HCT116 (cell line): ENCODE measurements around the gene RNF31. TPM values are rescaled to one million over a fixed set of nuclear protein-coding genes. Genes with fewer than 3 reads are reported as not detected.

Experiments
- ATAC-seq: fragments of 200-7000 bp; cut with Tn5 transposase; 2 replicates; pipeline ENCODE4 v1.9.1; 2020; ENCODE audit warnings: mild to moderate bottlenecking, moderate library complexity
- BruUV-seq: library from RNA; stranded (reverse); fragments of 400-500 nt; replicated peaks from 2 replicates; lab custom pipeline; 2021; lab: Mats Ljungman, UMichigan
- CTCF ChIA-PET: fragments of 300-600 bp; sonication (Branson Sonifier 250); formaldehyde crosslinking; loops from one replicate; lab custom pipeline; 2021; ENCODE audit warnings: antibody characterized with exemption; lab: Charles Lee
- POLR2A ChIA-PET: fragments of 300-600, 350-600 bp; sonication (Branson Sonifier 250); formaldehyde crosslinking; loops from one replicate; lab custom pipeline; 2021; ENCODE audit warnings: antibody characterized with exemption; lab: Charles Lee
- RAD21 ChIA-PET, 2 experiments: fragments of 300-600 bp; sonication (Branson Sonifier 250); formaldehyde crosslinking; loops; one replicate each; lab custom pipeline; 2023; ENCODE audit warnings: low total read pairs in 2 of 2; ENCODE audit not compliant: uncharacterized antibody in 2 of 2, unreplicated experiment in 2 of 2, low non-redundant PET in 1 of 2; lab: Charles Lee
- DNase-seq: peaks from one replicate; pipeline ENCODE4 v3.0.0-alpha.2; 2010; ENCODE audit warnings: low read depth, low spot score
- H2AFZ ChIP-seq: fragments of 200-600 bp; shearing (Covaris generic), sonication (generic); 2 replicates; pipeline ENCODE4 v1.6.1; 2017; ENCODE audit warnings: low read depth, mixed run types, mixed read lengths, antibody characterized with exemption, low read length; ENCODE audit not compliant: poor library complexity, severe bottlenecking
- H3K27ac ChIP-seq: 2 replicates; pipeline ENCODE4 v1.5.1; 2012; ENCODE audit warnings: low read depth, low read length
- H3K27me3 ChIP-seq: fragments of 200-600 bp; sonication (generic); 2 replicates; pipeline ENCODE4 v1.6.1; 2016; ENCODE audit warnings: mixed run types, low read length, mixed read lengths; ENCODE audit not compliant: insufficient read depth
- H3K36me3 ChIP-seq, 2 experiments: fragments of 200-500 bp in 1 of 2; fragments of 200-600 bp in 1 of 2; sonication (Bioruptor generic) in 1 of 2; sonication (generic) in 1 of 2; 2 replicates each; pipeline versions ENCODE4 v1.5.1 to v1.6.1; 2014 to 2016; ENCODE audit warnings: low read length in 2 of 2, inconsistent platforms in 1 of 2, mixed read lengths in 1 of 2, mixed run types in 1 of 2; ENCODE audit not compliant: insufficient read depth in 2 of 2, control insufficient read depth in 1 of 2
- H3K4me1 ChIP-seq, 2 experiments: fragments of 200-600 bp in 1 of 2; sonication (generic) in 1 of 2; 2 replicates each; pipeline versions ENCODE4 v1.5.1 to v1.6.1; 2012 to 2017; ENCODE audit warnings: low read length in 2 of 2, inconsistent platforms in 1 of 2, mild to moderate bottlenecking in 1 of 2, mixed read lengths in 1 of 2, mixed run types in 1 of 2, moderate library complexity in 1 of 2; ENCODE audit not compliant: insufficient read depth in 2 of 2, control insufficient read depth in 1 of 2
- H3K4me2 ChIP-seq: fragments of 200-600 bp; sonication (generic); 2 replicates; pipeline ENCODE4 v1.6.1; 2017; ENCODE audit warnings: mixed run types, low read length, mixed read lengths
- H3K4me3 ChIP-seq, 2 experiments: fragments of 200-600 bp in 1 of 2; sonication (generic) in 1 of 2; replicated peaks in 1 of 2; 2 replicates each; pipeline ENCODE4 v1.5.1; 2011 to 2016; ENCODE audit warnings: low read length in 2 of 2, control low read depth in 1 of 2, low read depth in 1 of 2, mild to moderate bottlenecking in 1 of 2, mixed read lengths in 1 of 2, mixed run types in 1 of 2
- H3K79me2 ChIP-seq: fragments of 200-600 bp; sonication (generic); 2 replicates; pipeline ENCODE4 v1.6.1; 2017; ENCODE audit warnings: mild to moderate bottlenecking, mixed run types, low read length, moderate library complexity, mixed read lengths; ENCODE audit not compliant: insufficient read depth
- H3K9ac ChIP-seq: fragments of 200-600 bp; sonication (generic); 2 replicates; pipeline ENCODE4 v1.6.1; 2016; ENCODE audit warnings: low read length, mixed read lengths
- H3K9me2 ChIP-seq: fragments of 200-600 bp; sonication (generic), shearing (Covaris generic); 2 replicates; pipeline ENCODE4 v1.6.1; 2017; ENCODE audit warnings: mixed run types, mild to moderate bottlenecking, moderate library complexity; ENCODE audit not compliant: insufficient read depth
- H3K9me3 ChIP-seq, 2 experiments: fragments of 200-500 bp in 1 of 2; fragments of 200-600 bp in 1 of 2; sonication (Bioruptor generic) in 1 of 2; sonication (generic) in 1 of 2; 2 replicates each; pipeline ENCODE4 v1.6.1; 2014 to 2017; ENCODE audit warnings: low read length in 2 of 2, mixed read lengths in 2 of 2, inconsistent platforms in 1 of 2, low read depth in 1 of 2, mild to moderate bottlenecking in 1 of 2, mixed run types in 1 of 2, moderate library complexity in 1 of 2; ENCODE audit not compliant: control insufficient read depth in 1 of 2, insufficient read depth in 1 of 2
- H4K20me1 ChIP-seq: fragments of 200-600 bp; sonication (generic), shearing (Covaris generic); 2 replicates; pipeline ENCODE4 v1.6.1; 2017; ENCODE audit warnings: mixed run types, mild to moderate bottlenecking, moderate library complexity; ENCODE audit not compliant: insufficient read depth
- CBX3 ChIP-seq: IDR thresholded peaks from 2 replicates; pipeline ENCODE4 v1.6.1; 2012; ENCODE audit warnings: low read depth
- ELF1 ChIP-seq: IDR thresholded peaks from 2 replicates; pipeline ENCODE4 v1.6.1; 2012; ENCODE audit warnings: low read depth, borderline replicate concordance
- FOSL1 ChIP-seq: IDR thresholded peaks from 2 replicates; pipeline ENCODE4 v1.6.1; 2012; ENCODE audit warnings: low read depth
- JUND ChIP-seq: IDR thresholded peaks from 2 replicates; pipeline ENCODE4 v1.6.1; 2012
- POLR2A ChIP-seq: IDR thresholded peaks from 2 replicates; pipeline ENCODE4 v1.7.0; 2011; ENCODE audit warnings: borderline replicate concordance; ENCODE audit not compliant: insufficient read depth, insufficient read length; ENCODE audit errors: extremely low read depth
- POLR2AphosphoS5 ChIP-seq: IDR thresholded peaks from 2 replicates; pipeline ENCODE4 v1.6.1; 2011; ENCODE audit warnings: mild to moderate bottlenecking, low read depth, low read length, moderate library complexity
- RAD21 ChIP-seq: IDR thresholded peaks from 2 replicates; pipeline ENCODE4 v1.6.1; 2012; ENCODE audit warnings: low read depth, mild to moderate bottlenecking
- SIN3A ChIP-seq: IDR thresholded peaks from 2 replicates; pipeline ENCODE4 v1.6.1; 2012; ENCODE audit warnings: low read depth
- SP1 ChIP-seq: IDR thresholded peaks from 2 replicates; pipeline ENCODE4 v1.6.1; 2012; ENCODE audit warnings: low read depth
- SRF ChIP-seq: IDR thresholded peaks from 2 replicates; pipeline ENCODE4 v1.6.1; 2012; ENCODE audit warnings: low read depth
- YY1 ChIP-seq: IDR thresholded peaks from 2 replicates; pipeline ENCODE4 v1.6.1; 2011; ENCODE audit warnings: low read length, low read depth, moderate library complexity, mild to moderate bottlenecking; ENCODE audit not compliant: insufficient replicate concordance; ENCODE audit errors: extremely low read depth
- ZFX ChIP-seq: fragments of 450-650 bp; IDR thresholded peaks from 2 replicates; pipeline ENCODE4 v1.6.1; 2017
- intact Hi-C: fragments of 100-400 bp; cut with micrococcal nuclease; formaldehyde crosslinking; loops from 2 replicates; pipeline ENCODE4 v1.10.0; 2022
- total RNA-seq: library from RNA; stranded (reverse); gene quantifications from one replicate; pipeline ENCODE4 v1.2.1, GENCODE V29; 2021; ENCODE audit not compliant: unreplicated experiment
- TF ChIP-seq, protein P1 (sequence below): IDR thresholded peaks from 2 replicates; pipeline ENCODE4 v1.6.1; 2012
- TF ChIP-seq, protein P2 (sequence below): IDR thresholded peaks from 2 replicates; pipeline ENCODE4 v1.6.1; 2012; ENCODE audit warnings: low read depth
- TF ChIP-seq, protein P3 (sequence below): IDR thresholded peaks from 2 replicates; pipeline ENCODE4 v1.6.1; 2012
- TF ChIP-seq, protein P4 (sequence below), 3 experiments: fragments of 200-600 bp in 1 of 3; sonication (generic) in 1 of 3; IDR thresholded peaks in 2 of 3; conservative IDR thresholded peaks in 1 of 3; 2 replicates each; pipeline ENCODE4 v1.5.1; 2012 to 2017; ENCODE audit warnings: low read depth in 2 of 3, low read length in 2 of 3, antibody characterized with exemption in 1 of 3, borderline replicate concordance in 1 of 3, control low read depth in 1 of 3, mild to moderate bottlenecking in 1 of 3, mixed read lengths in 1 of 3, mixed run types in 1 of 3, moderate library complexity in 1 of 3; ENCODE audit not compliant: insufficient read depth in 1 of 3
- TF ChIP-seq, protein P5 (sequence below): IDR thresholded peaks from 2 replicates; pipeline ENCODE4 v1.6.1; 2011; ENCODE audit warnings: mild to moderate bottlenecking, low read length, moderate library complexity; ENCODE audit not compliant: insufficient replicate concordance; ENCODE audit errors: extremely low read depth

RNF31 gene
- total RNA-seq, 1 experiment from 2014 or later, result 78.0 TPM

DNA sequence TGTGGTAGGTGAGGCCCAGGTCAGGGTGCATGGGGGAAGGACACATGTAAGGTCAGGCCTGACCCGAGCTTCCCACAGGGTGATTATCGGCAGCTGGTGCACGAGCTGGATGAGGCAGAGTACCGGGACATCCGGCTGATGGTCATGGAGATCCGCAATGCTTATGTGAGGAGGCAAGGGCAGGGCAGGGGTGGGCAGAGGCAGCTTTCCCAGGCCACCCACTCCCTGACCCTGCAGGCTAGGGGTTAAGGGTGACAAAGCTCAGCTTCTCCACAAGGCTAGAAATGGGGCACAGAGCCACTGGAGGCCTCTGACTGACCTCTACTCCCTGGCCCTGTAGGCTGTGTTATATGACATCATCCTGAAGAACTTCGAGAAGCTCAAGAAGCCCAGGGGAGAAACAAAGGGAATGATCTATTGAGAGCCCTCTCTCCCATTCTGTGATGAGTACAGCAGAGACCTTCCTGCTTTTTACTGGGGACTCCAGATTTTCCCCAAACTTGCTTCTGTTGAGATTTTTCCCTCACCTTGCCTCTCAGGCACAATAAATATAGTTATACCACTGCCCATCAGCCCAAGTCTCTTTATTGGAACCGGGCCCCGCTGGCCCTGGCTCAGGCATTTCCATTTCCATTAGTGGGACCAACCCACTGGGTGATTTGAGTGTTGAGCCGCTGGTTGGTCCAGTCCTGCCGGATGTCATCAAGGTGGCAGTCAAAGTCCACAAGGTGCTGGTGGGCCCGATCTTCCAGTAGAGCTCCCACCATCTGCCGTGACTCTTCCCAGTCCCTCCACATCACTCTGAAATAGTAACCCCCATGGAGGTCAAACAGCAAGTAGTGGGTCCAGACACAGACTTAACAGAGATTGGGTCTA, 8.7 kb upstream of the RNF31 start:
- H3K4me2 ChIP-seq, result no peak overlapping the region
- intact Hi-C loops, result no loop called here
- no peak overlapping the region for H3K9ac ChIP-seq
- H3K79me2 ChIP-seq, result peaks cover 41% of the 10 kb centered on the region
- H2AFZ ChIP-seq, result no peak overlapping the region
- H4K20me1 ChIP-seq, result no peaks in the 10 kb centered on the region
- TF ChIP-seq JUND (no peak), ELF1 (no peak), FOSL1 (no peak), RAD21 (no peak), SIN3A (no peak), POLR2A (no peak), POLR2AphosphoS5 (no peak), YY1 (no peak), SP1 (no peak), CBX3 (no peak), ZFX (no peak), SRF (no peak)
- TF ChIP-seq, protein P1, sequence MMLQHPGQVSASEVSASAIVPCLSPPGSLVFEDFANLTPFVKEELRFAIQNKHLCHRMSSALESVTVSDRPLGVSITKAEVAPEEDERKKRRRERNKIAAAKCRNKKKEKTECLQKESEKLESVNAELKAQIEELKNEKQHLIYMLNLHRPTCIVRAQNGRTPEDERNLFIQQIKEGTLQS, result no peak
- TF ChIP-seq, protein P2, sequence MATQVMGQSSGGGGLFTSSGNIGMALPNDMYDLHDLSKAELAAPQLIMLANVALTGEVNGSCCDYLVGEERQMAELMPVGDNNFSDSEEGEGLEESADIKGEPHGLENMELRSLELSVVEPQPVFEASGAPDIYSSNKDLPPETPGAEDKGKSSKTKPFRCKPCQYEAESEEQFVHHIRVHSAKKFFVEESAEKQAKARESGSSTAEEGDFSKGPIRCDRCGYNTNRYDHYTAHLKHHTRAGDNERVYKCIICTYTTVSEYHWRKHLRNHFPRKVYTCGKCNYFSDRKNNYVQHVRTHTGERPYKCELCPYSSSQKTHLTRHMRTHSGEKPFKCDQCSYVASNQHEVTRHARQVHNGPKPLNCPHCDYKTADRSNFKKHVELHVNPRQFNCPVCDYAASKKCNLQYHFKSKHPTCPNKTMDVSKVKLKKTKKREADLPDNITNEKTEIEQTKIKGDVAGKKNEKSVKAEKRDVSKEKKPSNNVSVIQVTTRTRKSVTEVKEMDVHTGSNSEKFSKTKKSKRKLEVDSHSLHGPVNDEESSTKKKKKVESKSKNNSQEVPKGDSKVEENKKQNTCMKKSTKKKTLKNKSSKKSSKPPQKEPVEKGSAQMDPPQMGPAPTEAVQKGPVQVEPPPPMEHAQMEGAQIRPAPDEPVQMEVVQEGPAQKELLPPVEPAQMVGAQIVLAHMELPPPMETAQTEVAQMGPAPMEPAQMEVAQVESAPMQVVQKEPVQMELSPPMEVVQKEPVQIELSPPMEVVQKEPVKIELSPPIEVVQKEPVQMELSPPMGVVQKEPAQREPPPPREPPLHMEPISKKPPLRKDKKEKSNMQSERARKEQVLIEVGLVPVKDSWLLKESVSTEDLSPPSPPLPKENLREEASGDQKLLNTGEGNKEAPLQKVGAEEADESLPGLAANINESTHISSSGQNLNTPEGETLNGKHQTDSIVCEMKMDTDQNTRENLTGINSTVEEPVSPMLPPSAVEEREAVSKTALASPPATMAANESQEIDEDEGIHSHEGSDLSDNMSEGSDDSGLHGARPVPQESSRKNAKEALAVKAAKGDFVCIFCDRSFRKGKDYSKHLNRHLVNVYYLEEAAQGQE, result no peak
- TF ChIP-seq, protein P3, sequence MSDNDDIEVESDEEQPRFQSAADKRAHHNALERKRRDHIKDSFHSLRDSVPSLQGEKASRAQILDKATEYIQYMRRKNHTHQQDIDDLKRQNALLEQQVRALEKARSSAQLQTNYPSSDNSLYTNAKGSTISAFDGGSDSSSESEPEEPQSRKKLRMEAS, result no peak
- TF ChIP-seq, protein P4, sequence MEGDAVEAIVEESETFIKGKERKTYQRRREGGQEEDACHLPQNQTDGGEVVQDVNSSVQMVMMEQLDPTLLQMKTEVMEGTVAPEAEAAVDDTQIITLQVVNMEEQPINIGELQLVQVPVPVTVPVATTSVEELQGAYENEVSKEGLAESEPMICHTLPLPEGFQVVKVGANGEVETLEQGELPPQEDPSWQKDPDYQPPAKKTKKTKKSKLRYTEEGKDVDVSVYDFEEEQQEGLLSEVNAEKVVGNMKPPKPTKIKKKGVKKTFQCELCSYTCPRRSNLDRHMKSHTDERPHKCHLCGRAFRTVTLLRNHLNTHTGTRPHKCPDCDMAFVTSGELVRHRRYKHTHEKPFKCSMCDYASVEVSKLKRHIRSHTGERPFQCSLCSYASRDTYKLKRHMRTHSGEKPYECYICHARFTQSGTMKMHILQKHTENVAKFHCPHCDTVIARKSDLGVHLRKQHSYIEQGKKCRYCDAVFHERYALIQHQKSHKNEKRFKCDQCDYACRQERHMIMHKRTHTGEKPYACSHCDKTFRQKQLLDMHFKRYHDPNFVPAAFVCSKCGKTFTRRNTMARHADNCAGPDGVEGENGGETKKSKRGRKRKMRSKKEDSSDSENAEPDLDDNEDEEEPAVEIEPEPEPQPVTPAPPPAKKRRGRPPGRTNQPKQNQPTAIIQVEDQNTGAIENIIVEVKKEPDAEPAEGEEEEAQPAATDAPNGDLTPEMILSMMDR (IDR thresholded peaks at IDR 0.05 in 2 of 3, conservative IDR thresholded peaks at IDR 0.05 in 1 of 3; ENCODE audit: borderline replicate concordance in 1 of 3, insufficient read depth in 1 of 3, low read depth in 2 of 3, low read length in 2 of 3), result no peak
- TF ChIP-seq, protein P5, sequence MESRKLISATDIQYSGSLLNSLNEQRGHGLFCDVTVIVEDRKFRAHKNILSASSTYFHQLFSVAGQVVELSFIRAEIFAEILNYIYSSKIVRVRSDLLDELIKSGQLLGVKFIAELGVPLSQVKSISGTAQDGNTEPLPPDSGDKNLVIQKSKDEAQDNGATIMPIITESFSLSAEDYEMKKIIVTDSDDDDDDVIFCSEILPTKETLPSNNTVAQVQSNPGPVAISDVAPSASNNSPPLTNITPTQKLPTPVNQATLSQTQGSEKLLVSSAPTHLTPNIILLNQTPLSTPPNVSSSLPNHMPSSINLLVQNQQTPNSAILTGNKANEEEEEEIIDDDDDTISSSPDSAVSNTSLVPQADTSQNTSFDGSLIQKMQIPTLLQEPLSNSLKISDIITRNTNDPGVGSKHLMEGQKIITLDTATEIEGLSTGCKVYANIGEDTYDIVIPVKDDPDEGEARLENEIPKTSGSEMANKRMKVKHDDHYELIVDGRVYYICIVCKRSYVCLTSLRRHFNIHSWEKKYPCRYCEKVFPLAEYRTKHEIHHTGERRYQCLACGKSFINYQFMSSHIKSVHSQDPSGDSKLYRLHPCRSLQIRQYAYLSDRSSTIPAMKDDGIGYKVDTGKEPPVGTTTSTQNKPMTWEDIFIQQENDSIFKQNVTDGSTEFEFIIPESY, result no peak
- peak overlapping the region; percentile 96; the same call in 1 of the 2 replicates for H3K27ac ChIP-seq
- ChIA-PET CTCF (interaction anchor here (0.6 to 2.0 kb wide), 2 partner anchors 30 to 80 kb away, joined by 3 to 7 read pairs; no protein-coding TSS in a partner anchor), RAD21 (interaction anchor here in 1 of 2 experiments (0.5 kb wide), 1 partner anchor 23 kb away, joined by 4 read pairs; no protein-coding TSS in a partner anchor), POLR2A (interaction anchor here (1.3 to 2.9 kb wide), 4 partner anchors 8 to 30 kb away, joined by 4 to 36 read pairs (median 6); partner anchors contain the start of genes DCAF11, IRF9, NRL and PSME2)
- H3K4me3 ChIP-seq, result no peak overlapping the region
- H3K9me2 ChIP-seq, result no peaks in the 10 kb centered on the region
- DNase-seq, result no peak
- H3K9me3 ChIP-seq, result no peaks in the 10 kb centered on the region
- no peaks in the 10 kb centered on the region for H3K27me3 ChIP-seq
- no peak for ATAC-seq
- BruUV-seq, result TSS peak; percentile 34
- H3K4me1 ChIP-seq, result peaks cover 26 to 48% of the 10 kb centered on the region in 2 experiments
- H3K36me3 ChIP-seq, result peaks cover 16 to 21% of the 10 kb centered on the region in 2 experiments
